ENCODE measurements around the gene APEX1. TPM values are rescaled to one million over a fixed set of nuclear protein-coding genes. Genes with fewer than 3 reads are reported as not detected.

The APEX1 gene
- total RNA-seq, 2 donors from 2014 or later: 113 to 178 TPM

DNA sequence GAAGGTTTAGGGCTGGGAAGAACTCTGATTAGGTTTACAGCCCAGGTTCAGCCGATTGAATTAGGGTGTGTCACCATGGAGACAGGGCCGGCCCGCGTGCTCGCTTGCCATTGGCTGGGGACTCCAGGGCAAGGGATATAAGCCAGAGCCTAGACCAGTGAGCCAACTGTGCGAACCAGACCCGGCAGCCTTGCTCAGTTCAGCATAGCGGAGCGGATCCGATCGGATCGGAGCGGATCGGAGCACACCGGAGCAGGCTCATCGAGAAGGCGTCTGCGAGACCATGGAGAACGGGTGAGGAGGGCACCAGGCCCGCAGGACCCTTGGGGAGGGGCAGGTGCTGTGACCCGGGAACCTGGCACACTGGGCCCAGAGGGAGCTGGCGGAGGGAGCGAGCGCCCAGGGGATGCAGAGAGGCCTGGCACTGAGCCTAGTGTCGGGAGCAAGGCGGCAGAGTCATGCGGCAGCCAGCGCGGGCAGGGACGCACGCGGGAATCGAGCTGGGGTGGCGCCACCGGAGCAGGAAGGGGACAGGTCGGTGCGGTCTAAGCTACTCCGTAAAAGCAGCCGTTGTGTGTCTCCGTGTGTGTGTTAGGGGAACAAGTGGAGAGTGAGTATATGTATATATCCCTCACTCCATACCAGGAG, 14.3 kb downstream of the APEX1 start, which contains the start of gene PNP:
Gene PNP, plus strand, starts transcription at position 165 of the 648 bp plus-strand sequence. Its CDS starts 119 bp downstream, at position 284.
- Histone ChIP-seq H3K4me3 (peak within 1 kb of the TSS; percentile 57 to 67), H3K36me3 (no peaks in the 10 kb centered on the region), H3K27me3 (replicated peaks; ENCODE audit: insufficient read depth) (no peaks in the 10 kb centered on the region), H3K9me3 (no peaks in the 10 kb centered on the region), H3K27ac (peak within 1 kb of the TSS; percentile 79 to 91), H3K4me1 (replicated peaks) (no peaks in the 10 kb centered on the region)
- peak; percentile 98 for TF ChIP-seq POLR2AphosphoS5 (IDR thresholded peaks at IDR 0.05)
- TF ChIP-seq, protein P1, sequence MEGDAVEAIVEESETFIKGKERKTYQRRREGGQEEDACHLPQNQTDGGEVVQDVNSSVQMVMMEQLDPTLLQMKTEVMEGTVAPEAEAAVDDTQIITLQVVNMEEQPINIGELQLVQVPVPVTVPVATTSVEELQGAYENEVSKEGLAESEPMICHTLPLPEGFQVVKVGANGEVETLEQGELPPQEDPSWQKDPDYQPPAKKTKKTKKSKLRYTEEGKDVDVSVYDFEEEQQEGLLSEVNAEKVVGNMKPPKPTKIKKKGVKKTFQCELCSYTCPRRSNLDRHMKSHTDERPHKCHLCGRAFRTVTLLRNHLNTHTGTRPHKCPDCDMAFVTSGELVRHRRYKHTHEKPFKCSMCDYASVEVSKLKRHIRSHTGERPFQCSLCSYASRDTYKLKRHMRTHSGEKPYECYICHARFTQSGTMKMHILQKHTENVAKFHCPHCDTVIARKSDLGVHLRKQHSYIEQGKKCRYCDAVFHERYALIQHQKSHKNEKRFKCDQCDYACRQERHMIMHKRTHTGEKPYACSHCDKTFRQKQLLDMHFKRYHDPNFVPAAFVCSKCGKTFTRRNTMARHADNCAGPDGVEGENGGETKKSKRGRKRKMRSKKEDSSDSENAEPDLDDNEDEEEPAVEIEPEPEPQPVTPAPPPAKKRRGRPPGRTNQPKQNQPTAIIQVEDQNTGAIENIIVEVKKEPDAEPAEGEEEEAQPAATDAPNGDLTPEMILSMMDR (IDR thresholded peaks at IDR 0.05): no peak
- peak; percentile 96 for TF ChIP-seq POLR2A (IDR thresholded peaks at IDR 0.05)
- intact Hi-C loops (cut with DNase I): loop anchor here (10.0 kb wide), 1 partner anchor 505 kb away; no protein-coding TSS in a partner anchor
- WGBS: 0% methylated on average over 24 of the region's 40 CpGs
- DNase-seq (ENCODE audit: low spot score): peak; percentile 87

DNA sequence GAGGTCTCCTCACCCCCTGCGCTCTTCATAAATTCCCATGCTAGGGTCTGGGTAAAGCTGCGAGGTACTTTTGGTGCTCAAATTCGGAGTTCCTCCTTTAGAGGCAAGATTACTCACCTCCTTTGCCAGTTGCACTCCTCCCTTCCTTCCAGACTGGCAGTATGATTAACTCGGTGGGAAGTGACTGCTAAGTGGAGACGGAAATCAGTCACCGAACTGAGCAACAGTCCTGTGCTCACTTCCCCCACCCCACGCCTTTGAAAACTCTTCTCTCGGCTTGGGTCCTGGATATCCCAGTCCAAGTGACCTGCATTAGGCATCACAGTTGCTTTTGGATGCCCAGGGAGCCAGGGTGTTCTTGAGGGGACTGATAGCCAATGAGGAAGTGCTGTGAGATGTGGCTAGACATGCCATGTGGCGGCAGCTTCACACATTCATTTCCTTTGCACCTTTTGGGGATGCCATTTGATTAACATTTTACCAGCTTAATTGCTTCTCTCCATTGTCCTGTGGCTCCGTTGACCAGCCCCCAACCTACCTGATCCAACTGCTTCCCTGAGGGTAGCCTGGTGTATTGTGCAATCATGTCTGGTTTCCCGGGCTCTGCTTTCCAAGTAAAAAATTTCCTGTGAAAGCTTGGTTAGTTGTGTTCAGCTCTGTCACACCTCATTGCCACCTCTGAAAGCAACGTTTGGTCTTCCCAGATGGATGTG, 15.0 kb downstream of the APEX1 start:
- H3K4me3 ChIP-seq: peak overlapping the region; percentile 57 to 67
- no peaks in the 10 kb centered on the region for H3K36me3 ChIP-seq
- intact Hi-C loops (cut with DNase I): loop anchor here (10.0 kb wide), 1 partner anchor 505 kb away; no protein-coding TSS in a partner anchor
- DNase-seq (ENCODE audit: low spot score): no peak
- no peaks in the 10 kb centered on the region for H3K4me1 ChIP-seq (replicated peaks)
- no peaks in the 10 kb centered on the region for H3K27me3 ChIP-seq (replicated peaks; ENCODE audit: insufficient read depth)
- TF ChIP-seq POLR2AphosphoS5 (IDR thresholded peaks at IDR 0.05): no peak
- TF ChIP-seq POLR2A (IDR thresholded peaks at IDR 0.05): no peak
- TF ChIP-seq, protein P1 (IDR thresholded peaks at IDR 0.05): no peak
- H3K27ac ChIP-seq: peak overlapping the region; percentile 79 to 91
- H3K9me3 ChIP-seq: no peaks in the 10 kb centered on the region
- WGBS: 3% methylated on average over 12 of the region's 12 CpGs

DNA sequence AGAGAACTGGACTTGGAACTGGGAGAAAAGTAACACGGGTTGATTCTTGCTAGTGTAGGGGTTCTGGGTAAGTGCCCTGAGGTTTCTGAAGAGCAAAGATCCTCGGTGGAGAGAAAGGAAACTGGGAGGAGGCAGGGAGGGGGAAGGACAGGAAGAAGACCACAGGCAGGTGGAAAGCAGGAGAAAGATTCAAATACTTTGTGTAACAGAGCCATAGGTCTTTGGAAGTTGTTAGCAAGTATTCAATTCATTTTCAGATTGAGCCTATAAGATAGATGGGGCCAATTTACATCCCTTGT, 15.5 kb downstream of the APEX1 start:
- Histone ChIP-seq H3K36me3 (no peaks in the 10 kb centered on the region), H3K27me3 (replicated peaks; ENCODE audit: insufficient read depth) (no peaks in the 10 kb centered on the region), H3K4me3 (peak overlapping the region; percentile 57 to 67), H3K27ac (peak overlapping the region in 1 of 2 donors; percentile 91), H3K9me3 (no peaks in the 10 kb centered on the region), H3K4me1 (replicated peaks) (no peaks in the 10 kb centered on the region)
- 5% methylated on average over 2 of the region's 2 CpGs for WGBS
- DNase-seq (ENCODE audit: low spot score): no peak
- intact Hi-C loops (cut with DNase I): no loop called here
- no peak for TF ChIP-seq POLR2AphosphoS5 (IDR thresholded peaks at IDR 0.05)
- TF ChIP-seq POLR2A (IDR thresholded peaks at IDR 0.05): no peak
- TF ChIP-seq, protein P1 (IDR thresholded peaks at IDR 0.05): no peak

DNA sequence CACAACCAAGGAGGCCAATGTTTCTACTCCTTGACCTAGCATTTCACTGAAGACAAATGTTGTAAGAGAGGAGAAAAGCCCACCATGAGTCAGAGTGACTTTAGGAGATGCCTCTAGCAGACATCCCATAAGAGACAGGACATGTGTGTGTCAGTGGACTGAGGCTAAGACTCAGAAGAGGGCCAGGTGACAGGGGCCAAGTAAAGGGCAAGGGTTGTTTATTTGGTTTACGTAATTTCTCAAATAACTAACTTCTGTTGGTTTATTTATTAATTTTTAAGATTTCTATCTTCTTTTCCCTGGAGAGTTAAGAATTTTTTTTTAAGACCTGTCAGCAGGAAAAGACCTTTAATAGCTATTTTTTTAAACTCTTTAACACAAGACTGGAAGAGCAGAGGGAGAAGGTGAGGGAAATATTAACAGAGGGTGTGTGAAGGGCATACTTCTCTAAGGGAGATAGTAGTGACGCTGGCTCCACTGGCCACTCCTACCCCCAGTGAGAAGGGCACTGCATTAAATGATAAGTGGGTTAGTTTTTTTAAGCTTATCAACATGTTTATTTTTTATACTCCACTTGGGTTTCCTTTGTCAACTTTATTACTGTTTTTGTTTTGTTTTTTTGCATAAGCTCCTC, 17.6 kb downstream of the APEX1 start:
- Histone ChIP-seq H3K4me1 (replicated peaks) (no peaks in the 10 kb centered on the region), H3K36me3 (no peaks in the 10 kb centered on the region)

More for the DNA sequence above, 17.6 kb downstream of the APEX1 start:
- no peak for DNase-seq (ENCODE audit: low spot score)
- H3K27me3 ChIP-seq (replicated peaks; ENCODE audit: insufficient read depth): no peaks in the 10 kb centered on the region
- TF ChIP-seq, protein P1 (IDR thresholded peaks at IDR 0.05): no peak
- TF ChIP-seq POLR2AphosphoS5 (IDR thresholded peaks at IDR 0.05) (no peak), POLR2A (IDR thresholded peaks at IDR 0.05) (no peak)
- WGBS: 95% methylated on average over 2 of the region's 2 CpGs
- H3K9me3 ChIP-seq: no peaks in the 10 kb centered on the region
- no peak overlapping the region for H3K4me3 ChIP-seq
- intact Hi-C loops (cut with DNase I): no loop called here
- no peak overlapping the region for H3K27ac ChIP-seq

All from prostate gland (tissue), 2 donors.